ENCODE measurements around the gene ITGA4.

Gene ITGA4

GRCh38 chr2:181540421-181540820, 83.2 kb downstream of the ITGA4 start:
- no peak for TF ChIP-seq CSRNP3 (CRISPR knock-in tag; IDR thresholded peaks at IDR 0.05)
- TF ChIP-seq ZNF565 (CRISPR knock-in tag; conservative IDR thresholded peaks at IDR 0.05; ENCODE audit: low read depth): no peak
- no peak for TF ChIP-seq RARB (CRISPR knock-in tag; IDR thresholded peaks at IDR 0.05)
- TF ChIP-seq ZFP3 (CRISPR knock-in tag; IDR thresholded peaks at IDR 0.05): no peak
- no peak for TF ChIP-seq ISL1 (CRISPR knock-in tag; IDR thresholded peaks at IDR 0.05)
- TF ChIP-seq ZNF8 (CRISPR knock-in tag; IDR thresholded peaks at IDR 0.05): no peak
- TF ChIP-seq PPARA (CRISPR knock-in tag; IDR thresholded peaks at IDR 0.05; ENCODE audit: borderline replicate concordance): no peak
- no peak for TF ChIP-seq TOX (CRISPR knock-in tag; IDR thresholded peaks at IDR 0.05; ENCODE audit: borderline replicate concordance)
- no peak for TF ChIP-seq CREB5 (CRISPR knock-in tag; IDR thresholded peaks at IDR 0.05; ENCODE audit: low read depth)
- no peak for TF ChIP-seq OSR1 (CRISPR knock-in tag; IDR thresholded peaks at IDR 0.05)
- no peak for TF ChIP-seq ZC3H10 (CRISPR knock-in tag; IDR thresholded peaks at IDR 0.05)
- no peak for TF ChIP-seq BACH2 (CRISPR knock-in tag; IDR thresholded peaks at IDR 0.05; ENCODE audit: borderline replicate concordance)
- no peak for TF ChIP-seq ZFP30 (CRISPR knock-in tag; IDR thresholded peaks at IDR 0.05)
- no peak for TF ChIP-seq ARNTL (CRISPR knock-in tag; IDR thresholded peaks at IDR 0.05; ENCODE audit: borderline replicate concordance, low read depth)
- TF ChIP-seq ZNF70 (CRISPR knock-in tag; IDR thresholded peaks at IDR 0.05): no peak
- TF ChIP-seq POU6F1 (CRISPR knock-in tag; IDR thresholded peaks at IDR 0.05; ENCODE audit: borderline replicate concordance, low read depth): no peak
- TF ChIP-seq GLIS3 (CRISPR knock-in tag; IDR thresholded peaks at IDR 0.05): no peak
- TF ChIP-seq TSHZ2 (CRISPR knock-in tag; IDR thresholded peaks at IDR 0.05): no peak
- TF ChIP-seq SNAI2 (CRISPR knock-in tag; IDR thresholded peaks at IDR 0.05): no peak
- no peak for ATAC-seq

- ATAC-seq: no peak
- TF ChIP-seq ESRRG (CRISPR knock-in tag; IDR thresholded peaks at IDR 0.05) (no peak), GLIS3 (CRISPR knock-in tag; IDR thresholded peaks at IDR 0.05) (no peak), ZC3H10 (CRISPR knock-in tag; IDR thresholded peaks at IDR 0.05) (no peak), BACH2 (CRISPR knock-in tag; IDR thresholded peaks at IDR 0.05; ENCODE audit: borderline replicate concordance) (no peak), ZNF70 (CRISPR knock-in tag; IDR thresholded peaks at IDR 0.05) (no peak), POU6F1 (CRISPR knock-in tag; IDR thresholded peaks at IDR 0.05; ENCODE audit: borderline replicate concordance, low read depth) (no peak), SNAI2 (CRISPR knock-in tag; IDR thresholded peaks at IDR 0.05) (no peak), ZFP30 (CRISPR knock-in tag; IDR thresholded peaks at IDR 0.05) (no peak), ARNTL (CRISPR knock-in tag; IDR thresholded peaks at IDR 0.05; ENCODE audit: borderline replicate concordance, low read depth) (no peak), ZNF565 (CRISPR knock-in tag; conservative IDR thresholded peaks at IDR 0.05; ENCODE audit: low read depth) (no peak), RARB (CRISPR knock-in tag; IDR thresholded peaks at IDR 0.05) (no peak), ISL1 (CRISPR knock-in tag; IDR thresholded peaks at IDR 0.05) (no peak), ZFP3 (CRISPR knock-in tag; IDR thresholded peaks at IDR 0.05) (no peak), CREB5 (CRISPR knock-in tag; IDR thresholded peaks at IDR 0.05; ENCODE audit: low read depth) (no peak), TSHZ2 (CRISPR knock-in tag; IDR thresholded peaks at IDR 0.05) (no peak), OSR1 (CRISPR knock-in tag; IDR thresholded peaks at IDR 0.05) (no peak), CSRNP3 (CRISPR knock-in tag; IDR thresholded peaks at IDR 0.05) (no peak), PATZ1 (CRISPR knock-in tag; IDR thresholded peaks at IDR 0.05; ENCODE audit: borderline replicate concordance) (no peak)
Measured at GRCh38 chr2:181542170-181542569, 85.0 kb downstream of the ITGA4 start.
